Body of pancreas (tissue), 4 donors: ENCODE data around the gene GRIK3.

ENCODE experiments used
- CTCF ChIP-seq, 7 experiments: fragments of 450-650 bp in 4 of 7; fragments of 200-600 bp in 3 of 7; sonication (generic) in 3 of 7; IDR thresholded peaks; one replicate each; pipeline ENCODE4 v1.5.1; 2016 to 2019; ENCODE audit warnings: antibody characterized with exemption in 7 of 7
- POLR2A ChIP-seq, 3 donors: fragments of 450-650 bp; IDR thresholded peaks; one replicate each; pipeline ENCODE4 v1.6.1; 2016; ENCODE audit warnings: antibody characterized with exemption in 3 of 3, mild to moderate bottlenecking in 2 of 3

DNA sequence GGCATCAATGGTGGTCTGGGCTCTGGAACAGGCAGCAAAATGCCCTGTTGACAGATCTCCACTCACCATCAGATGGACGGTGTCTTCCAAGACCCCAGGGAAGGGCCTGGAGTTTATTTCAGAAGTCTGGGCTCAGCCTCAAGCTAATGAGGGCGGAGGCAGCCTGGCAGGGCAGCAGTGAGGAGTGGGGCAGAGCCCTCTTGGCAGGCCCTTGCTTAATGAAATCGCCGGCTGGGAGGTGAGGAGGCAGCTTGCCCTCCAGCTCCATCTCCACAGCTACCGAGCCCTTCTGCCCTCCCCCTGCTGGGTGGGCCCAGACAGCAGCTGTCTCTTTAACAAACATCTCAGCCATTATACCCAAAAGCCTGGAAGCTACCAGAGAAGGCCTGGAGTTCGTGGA is 22.0 kb upstream of the GRIK3 start:
- no peak for TF ChIP-seq CTCF (IDR thresholded peaks at IDR 0.05)
- TF ChIP-seq POLR2A (IDR thresholded peaks at IDR 0.05): no peak
